Epithelial cell of esophagus (primary cell): Measurements from ENCODE around the gene NOB1.

ENCODE experiments used
- DNase-seq: peaks from one replicate; pipeline ENCODE4 v3.0.0; 2010; ENCODE audit warnings: low read depth
- H3K4me3 ChIP-seq: 2 replicates; pipeline ENCODE4 v1.5.1; 2011; ENCODE audit warnings: mild to moderate bottlenecking, low read length, control low read depth
- TF ChIP-seq, protein P1 (sequence below): IDR thresholded peaks from 2 replicates; pipeline ENCODE4 v1.5.1; 2011; ENCODE audit warnings: low read depth, mild to moderate bottlenecking, low read length, control low read depth, inconsistent platforms; ENCODE audit not compliant: insufficient read depth; ENCODE audit errors: missing control alignments

Gene NOB1

DNA sequence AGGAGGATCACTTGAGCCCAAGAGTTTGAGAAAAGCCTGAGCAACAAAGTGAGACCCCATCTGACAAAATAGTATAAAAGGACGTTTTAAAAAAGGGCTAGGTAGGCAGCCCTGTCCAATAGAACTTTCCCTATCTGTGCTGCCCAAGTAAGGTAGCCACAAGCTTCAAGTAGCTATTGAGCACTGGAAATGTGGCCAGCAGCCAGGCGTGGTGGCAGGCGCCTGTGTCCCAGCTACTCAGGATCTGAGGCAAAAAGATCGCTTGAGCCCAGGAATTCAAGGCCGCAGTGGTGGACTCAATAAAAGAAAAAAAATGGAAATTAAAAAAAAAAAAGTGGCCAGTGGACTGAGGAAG lies 26.8 kb downstream of the NOB1 start:
- H3K4me3 ChIP-seq = no peak overlapping the region
- TF ChIP-seq, protein P1, sequence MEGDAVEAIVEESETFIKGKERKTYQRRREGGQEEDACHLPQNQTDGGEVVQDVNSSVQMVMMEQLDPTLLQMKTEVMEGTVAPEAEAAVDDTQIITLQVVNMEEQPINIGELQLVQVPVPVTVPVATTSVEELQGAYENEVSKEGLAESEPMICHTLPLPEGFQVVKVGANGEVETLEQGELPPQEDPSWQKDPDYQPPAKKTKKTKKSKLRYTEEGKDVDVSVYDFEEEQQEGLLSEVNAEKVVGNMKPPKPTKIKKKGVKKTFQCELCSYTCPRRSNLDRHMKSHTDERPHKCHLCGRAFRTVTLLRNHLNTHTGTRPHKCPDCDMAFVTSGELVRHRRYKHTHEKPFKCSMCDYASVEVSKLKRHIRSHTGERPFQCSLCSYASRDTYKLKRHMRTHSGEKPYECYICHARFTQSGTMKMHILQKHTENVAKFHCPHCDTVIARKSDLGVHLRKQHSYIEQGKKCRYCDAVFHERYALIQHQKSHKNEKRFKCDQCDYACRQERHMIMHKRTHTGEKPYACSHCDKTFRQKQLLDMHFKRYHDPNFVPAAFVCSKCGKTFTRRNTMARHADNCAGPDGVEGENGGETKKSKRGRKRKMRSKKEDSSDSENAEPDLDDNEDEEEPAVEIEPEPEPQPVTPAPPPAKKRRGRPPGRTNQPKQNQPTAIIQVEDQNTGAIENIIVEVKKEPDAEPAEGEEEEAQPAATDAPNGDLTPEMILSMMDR = no peak

DNA sequence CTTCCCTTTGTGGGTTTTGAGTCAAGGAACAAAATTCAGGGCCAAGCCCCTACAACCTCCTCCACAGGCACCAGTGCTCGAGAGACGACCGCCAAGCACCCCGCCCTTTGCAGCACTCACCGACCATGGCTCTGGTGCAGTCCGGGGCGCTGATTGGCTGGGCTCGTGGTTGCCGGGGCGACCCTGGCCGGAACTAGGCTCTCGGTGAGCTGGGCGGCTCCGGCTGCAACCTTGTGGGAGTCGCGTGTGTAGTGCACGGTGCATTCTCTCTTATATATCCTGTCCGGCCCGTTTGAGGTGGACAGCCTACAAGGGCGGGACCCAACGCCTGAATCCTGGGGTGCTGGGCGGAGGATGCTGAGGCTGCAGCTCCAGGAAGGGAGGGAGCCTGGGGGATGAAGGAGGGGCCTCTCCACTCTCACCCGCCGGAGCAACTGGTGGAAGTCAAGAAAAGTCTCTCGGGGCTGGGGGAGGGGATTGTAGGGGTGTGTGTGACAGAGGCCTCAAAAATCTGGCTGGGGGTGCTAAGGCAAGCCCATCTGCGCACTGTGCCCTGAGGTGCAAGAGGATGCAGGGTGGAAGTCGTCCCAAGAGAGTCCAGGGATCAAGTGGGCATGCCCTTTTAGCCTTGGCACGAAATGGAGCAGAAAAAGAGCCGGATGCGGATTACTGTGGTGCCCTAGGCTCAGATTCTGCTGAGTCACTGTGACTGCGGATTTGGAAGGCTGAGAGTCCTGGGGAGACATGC lies 28.2 kb downstream of the NOB1 start, which contains the start of gene NQO1:
Gene NQO1 (minus strand): TSS at position 248 of the 748 bp plus-strand sequence. CDS start 121 bp downstream, at position 127.
- peak within 1 kb of the TSS; percentile 48 for H3K4me3 ChIP-seq
- TF ChIP-seq, protein P1 = no peak
- peak; percentile 97 for DNase-seq

More for the DNA sequence above, 26.8 kb downstream of the NOB1 start:
- no peak for DNase-seq

DNA sequence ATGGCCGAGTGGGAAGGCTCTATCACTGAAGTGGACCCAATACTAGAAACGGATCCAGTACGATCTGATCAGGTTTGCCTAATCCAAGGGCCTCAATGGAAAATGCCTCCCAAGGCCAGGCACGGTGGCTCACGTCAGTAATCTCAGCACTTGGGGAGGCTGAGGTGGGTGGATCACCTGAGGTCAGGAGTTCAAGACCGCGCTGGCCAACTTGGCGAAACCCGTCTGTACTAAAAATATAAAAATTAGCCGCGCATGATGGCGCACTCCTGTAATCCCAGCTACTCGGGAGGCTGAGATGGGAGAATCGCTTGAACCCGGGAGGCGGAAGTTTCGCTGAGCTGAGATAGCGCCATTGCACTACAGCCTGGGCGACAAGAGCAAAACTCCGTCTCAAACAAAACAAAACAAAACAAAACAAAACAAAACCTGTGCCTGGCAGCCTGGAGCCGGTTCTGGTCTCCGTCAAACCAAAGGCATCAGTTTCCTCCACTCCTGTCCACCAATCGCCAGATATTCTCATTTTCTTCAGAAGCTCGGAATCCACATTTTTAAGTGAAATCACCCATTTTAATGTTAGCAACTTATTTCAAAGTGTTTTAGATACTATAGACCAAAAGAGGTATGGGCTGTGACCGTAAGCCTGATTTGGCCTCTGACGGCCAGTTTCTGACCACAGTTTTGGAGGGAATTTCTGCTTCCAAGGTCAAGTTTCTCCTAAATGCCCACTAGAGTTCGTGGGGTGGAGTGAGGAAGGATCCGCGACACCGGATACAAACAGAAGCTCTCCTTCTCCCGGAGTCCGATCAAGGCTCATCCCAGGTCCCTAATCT lies 29.0 kb downstream of the NOB1 start:
- TF ChIP-seq, protein P1 = no peak

DNA sequence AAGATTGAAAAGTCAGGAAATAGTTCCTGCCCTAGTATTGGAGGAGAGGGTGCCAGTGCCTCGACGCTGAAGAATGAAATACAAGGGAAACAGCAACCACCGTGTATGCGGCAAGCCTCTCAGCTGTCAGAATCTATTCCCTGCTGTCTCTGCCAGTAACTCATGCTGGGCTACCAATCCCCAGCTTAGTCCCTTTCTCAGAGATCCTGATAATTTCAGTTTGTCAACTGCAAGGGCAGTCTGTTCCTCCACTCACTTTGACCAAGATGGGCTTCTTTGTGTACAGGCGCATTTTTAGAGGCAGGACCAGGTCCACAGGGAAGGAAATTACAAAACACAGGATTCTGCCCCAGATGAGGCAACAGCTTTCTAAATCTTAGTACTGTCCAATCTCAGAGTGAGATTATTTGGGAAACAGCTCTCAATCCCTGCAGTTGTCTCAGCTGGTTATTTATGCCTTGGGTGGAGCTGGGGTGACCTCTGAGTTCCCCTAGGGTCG lies 29.7 kb downstream of the NOB1 start:
- TF ChIP-seq, protein P1 = no peak
- H3K4me3 ChIP-seq = no peak overlapping the region

More for the DNA sequence above, 29.0 kb downstream of the NOB1 start:
- DNase-seq = no peak
- H3K4me3 ChIP-seq = peak overlapping the region; percentile 48

DNA sequence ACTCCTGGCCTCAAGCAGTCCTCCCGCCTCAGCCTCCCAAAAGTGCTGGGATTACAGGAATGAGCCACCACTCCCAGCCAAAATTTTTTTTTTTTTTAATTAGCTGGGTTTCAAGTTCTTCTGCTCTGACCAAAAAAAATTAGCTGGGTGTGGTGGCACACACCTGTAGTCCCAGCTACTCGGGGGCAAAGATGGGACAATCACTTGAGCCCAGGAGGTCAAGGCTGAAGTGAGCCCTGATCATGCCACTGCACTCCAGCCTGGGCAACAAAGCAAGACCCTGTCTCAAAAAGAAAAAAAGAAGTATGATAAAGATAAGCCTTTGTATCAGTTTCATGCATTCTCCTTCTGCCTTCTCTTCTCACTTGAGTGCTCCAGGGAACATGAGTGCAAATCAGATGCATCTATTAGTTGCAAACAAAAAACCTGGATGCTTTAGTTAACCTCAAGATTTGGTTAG lies 30.3 kb downstream of the NOB1 start:
- DNase-seq = no peak
- no peak overlapping the region for H3K4me3 ChIP-seq
- TF ChIP-seq, protein P1 = no peak

More for the DNA sequence above, 29.7 kb downstream of the NOB1 start:
- no peak for DNase-seq

DNA sequence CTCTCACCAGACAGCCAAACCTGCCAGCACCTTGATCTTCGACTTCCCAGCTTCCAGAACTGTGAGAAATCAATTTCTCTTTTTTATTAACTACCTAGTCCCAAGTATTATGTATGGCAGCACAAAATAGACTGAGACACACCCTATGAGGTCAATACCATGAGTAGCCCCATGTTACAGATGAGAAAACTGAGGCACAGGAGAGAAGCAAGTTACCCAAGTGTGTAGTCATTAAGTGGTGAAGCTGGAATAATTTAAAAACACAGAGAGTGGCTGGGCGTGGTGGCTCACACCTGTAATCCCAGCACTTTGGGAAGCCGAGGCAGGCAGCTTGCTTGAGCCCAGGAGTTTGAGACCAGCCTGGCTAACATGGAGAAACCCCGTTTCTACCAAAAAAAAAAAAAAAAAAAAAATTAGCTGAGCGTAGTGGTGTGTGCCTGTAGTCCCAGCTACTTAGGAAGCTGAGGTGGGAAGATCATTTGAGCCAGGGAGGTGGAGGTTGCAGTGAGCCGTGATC lies 33.2 kb downstream of the NOB1 start:
- TF ChIP-seq, protein P1 = no peak
- DNase-seq = no peak
- H3K4me3 ChIP-seq = no peak overlapping the region
